Measurements from ENCODE around the gene RARS1. TPM values are rescaled to one million over a fixed set of nuclear protein-coding genes. Genes with fewer than 3 reads are reported as not detected.
"Not testable (repeated sequence)": the region's sequence is repeated elsewhere in the genome, so short reads cannot be mapped to it uniquely, and the experiment has no call there.

Gene RARS1
- total and polyA plus RNA-seq, 2 experiments from 2014 or later = 56.2 to 187 TPM

DNA sequence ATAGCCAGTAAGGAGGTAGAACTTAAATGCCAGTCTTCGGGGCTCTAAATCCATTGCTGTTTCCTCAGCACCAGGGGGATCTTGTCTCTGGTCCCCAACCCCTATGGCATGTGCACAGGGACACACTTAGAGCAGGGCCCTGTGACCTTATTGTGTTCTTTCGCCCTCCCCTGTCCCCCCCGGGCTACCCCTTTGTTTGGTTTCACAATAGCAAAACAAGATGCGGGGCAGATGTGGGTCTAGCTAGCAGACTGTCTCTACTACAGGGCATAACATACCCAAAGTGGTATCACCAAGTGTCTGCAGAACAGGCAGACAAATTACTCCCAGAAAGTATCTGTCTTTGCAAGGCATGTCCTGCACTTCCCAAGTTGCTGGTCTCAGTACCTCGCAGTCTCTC is 44.9 kb downstream of the RARS1 start:
- no peaks in the 10 kb centered on the region for H3K9me3 ChIP-seq (ENCODE audit: low read depth)
- no peak overlapping the region for H2AFZ ChIP-seq
- H3K36me3 ChIP-seq (replicated peaks; ENCODE audit: insufficient read depth, low read depth) = no peaks in the 10 kb centered on the region
- 86% methylated on average over 5 of the region's 5 CpGs for WGBS (ENCODE audit: low lambda C conversion rate, missing lambda C conversion rate)
- H3K4me3 ChIP-seq = no peak overlapping the region
- H3K27me3 ChIP-seq = peaks cover 19% of the 10 kb centered on the region
- no peak overlapping the region for H3K4me2 ChIP-seq
- H4K20me1 ChIP-seq (ENCODE audit: insufficient read depth, poor library complexity, severe bottlenecking) = no peaks in the 10 kb centered on the region
- TF ChIP-seq EZH2 (IDR thresholded peaks at IDR 0.05; ENCODE audit: borderline replicate concordance) (no peak), EZH2phosphoT487 (IDR thresholded peaks at IDR 0.05; ENCODE audit: low read depth, severe bottlenecking, unreplicated experiment) (no peak)
- TF ChIP-seq, protein P1, sequence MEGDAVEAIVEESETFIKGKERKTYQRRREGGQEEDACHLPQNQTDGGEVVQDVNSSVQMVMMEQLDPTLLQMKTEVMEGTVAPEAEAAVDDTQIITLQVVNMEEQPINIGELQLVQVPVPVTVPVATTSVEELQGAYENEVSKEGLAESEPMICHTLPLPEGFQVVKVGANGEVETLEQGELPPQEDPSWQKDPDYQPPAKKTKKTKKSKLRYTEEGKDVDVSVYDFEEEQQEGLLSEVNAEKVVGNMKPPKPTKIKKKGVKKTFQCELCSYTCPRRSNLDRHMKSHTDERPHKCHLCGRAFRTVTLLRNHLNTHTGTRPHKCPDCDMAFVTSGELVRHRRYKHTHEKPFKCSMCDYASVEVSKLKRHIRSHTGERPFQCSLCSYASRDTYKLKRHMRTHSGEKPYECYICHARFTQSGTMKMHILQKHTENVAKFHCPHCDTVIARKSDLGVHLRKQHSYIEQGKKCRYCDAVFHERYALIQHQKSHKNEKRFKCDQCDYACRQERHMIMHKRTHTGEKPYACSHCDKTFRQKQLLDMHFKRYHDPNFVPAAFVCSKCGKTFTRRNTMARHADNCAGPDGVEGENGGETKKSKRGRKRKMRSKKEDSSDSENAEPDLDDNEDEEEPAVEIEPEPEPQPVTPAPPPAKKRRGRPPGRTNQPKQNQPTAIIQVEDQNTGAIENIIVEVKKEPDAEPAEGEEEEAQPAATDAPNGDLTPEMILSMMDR (IDR thresholded peaks at IDR 0.05; ENCODE audit: poor library complexity) = no peak
- DNase-seq (ENCODE audit: low spot score) = no peak
- H3K79me2 ChIP-seq = no peaks in the 10 kb centered on the region
- H3K9me2 ChIP-seq (replicated peaks; ENCODE audit: insufficient read depth) = no peaks in the 10 kb centered on the region
- H3K4me1 ChIP-seq (ENCODE audit: insufficient read depth) = no peaks in the 10 kb centered on the region
- no peak overlapping the region for H3K27ac ChIP-seq

DNA sequence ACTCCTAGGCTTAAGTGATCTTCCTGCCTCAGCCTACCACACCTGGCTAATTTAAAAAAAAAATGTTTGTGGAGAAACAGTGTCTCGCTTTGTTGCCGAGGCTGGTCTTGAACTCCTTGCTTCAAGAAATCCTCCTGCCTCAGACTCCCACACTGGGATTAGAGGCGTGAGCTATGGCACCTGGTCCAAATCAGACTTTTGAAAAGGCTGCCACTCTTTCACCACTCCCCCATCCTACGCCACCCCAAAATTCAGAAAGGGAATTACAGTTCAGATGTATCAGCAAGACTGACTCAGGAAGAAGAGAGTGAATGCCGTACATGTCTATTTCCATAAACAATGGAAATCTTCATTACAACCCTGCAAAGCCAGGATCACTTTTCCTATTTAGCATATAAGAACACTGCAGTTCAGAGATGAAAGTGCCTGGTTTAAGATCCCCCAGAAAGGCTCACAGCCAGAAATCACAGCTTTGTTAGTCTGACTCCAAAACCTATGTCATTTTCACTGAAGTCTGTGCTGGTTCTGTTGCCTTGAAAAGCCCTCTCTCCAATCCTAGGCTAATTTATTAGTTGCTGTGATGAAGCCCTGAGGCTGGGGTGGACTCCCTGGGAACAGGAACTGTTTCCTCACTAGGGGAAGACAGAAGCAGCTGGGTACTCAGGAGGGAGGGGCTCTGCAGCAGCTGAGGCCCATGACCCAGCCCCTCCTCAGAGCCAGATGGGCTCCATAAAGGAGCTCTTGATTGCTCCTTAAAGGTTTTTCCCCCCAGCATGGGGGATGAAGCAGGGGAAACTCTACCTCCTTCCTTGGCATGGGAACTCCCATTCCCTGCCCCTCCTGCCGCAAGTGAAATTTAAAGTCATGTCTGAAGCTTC is 46.0 kb downstream of the RARS1 start:
- Histone ChIP-seq H3K4me2 (no peak overlapping the region), H3K79me2 (no peaks in the 10 kb centered on the region), H3K4me1 (ENCODE audit: insufficient read depth) (no peaks in the 10 kb centered on the region), H4K20me1 (ENCODE audit: insufficient read depth, poor library complexity, severe bottlenecking) (no peaks in the 10 kb centered on the region), H2AFZ (no peak overlapping the region), H3K27ac (no peak overlapping the region), H3K4me3 (no peak overlapping the region), H3K36me3 (replicated peaks; ENCODE audit: insufficient read depth, low read depth) (no peaks in the 10 kb centered on the region), H3K27me3 (peaks cover 19% of the 10 kb centered on the region), H3K9me2 (replicated peaks; ENCODE audit: insufficient read depth) (no peaks in the 10 kb centered on the region), H3K9me3 (ENCODE audit: low read depth) (no peaks in the 10 kb centered on the region)
- DNase-seq (ENCODE audit: low spot score) = no peak
- WGBS (ENCODE audit: low lambda C conversion rate, missing lambda C conversion rate) = 77% methylated on average over 6 of the region's 6 CpGs
- no peak for TF ChIP-seq EZH2phosphoT487 (IDR thresholded peaks at IDR 0.05; ENCODE audit: low read depth, severe bottlenecking, unreplicated experiment)
- no peak for TF ChIP-seq EZH2 (IDR thresholded peaks at IDR 0.05; ENCODE audit: borderline replicate concordance)
- TF ChIP-seq, protein P1 (IDR thresholded peaks at IDR 0.05; ENCODE audit: poor library complexity) = no peak

DNA sequence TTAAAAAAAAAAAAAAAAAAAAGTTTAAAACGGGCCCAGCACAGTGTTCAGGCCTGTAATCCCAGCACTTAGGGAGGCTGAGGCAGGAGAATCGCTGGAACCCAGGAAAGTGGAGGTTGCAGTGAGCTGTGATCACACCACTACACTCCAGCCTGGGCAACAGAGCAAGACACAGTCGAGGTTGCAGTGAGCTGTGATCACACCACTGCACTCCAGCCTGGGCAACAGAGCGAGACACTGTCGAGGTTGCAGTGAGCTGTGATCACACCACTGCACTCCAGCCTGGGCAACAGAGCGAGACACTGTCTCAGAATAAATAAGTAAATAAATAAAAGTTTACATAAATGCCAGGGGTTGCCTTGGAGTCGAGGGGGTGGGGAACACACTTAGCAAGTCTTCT is 48.1 kb downstream of the RARS1 start:
- not testable (repeated sequence) for H3K4me2 ChIP-seq; H3K4me1 ChIP-seq (ENCODE audit: insufficient read depth); H3K36me3 ChIP-seq (replicated peaks; ENCODE audit: insufficient read depth, low read depth); H3K4me3 ChIP-seq; H3K9me2 ChIP-seq (replicated peaks; ENCODE audit: insufficient read depth); H3K79me2 ChIP-seq; H3K9me3 ChIP-seq (ENCODE audit: low read depth); H2AFZ ChIP-seq; H4K20me1 ChIP-seq (ENCODE audit: insufficient read depth, poor library complexity, severe bottlenecking); H3K27ac ChIP-seq; DNase-seq (ENCODE audit: low spot score)
- 81% methylated on average over 7 of the region's 7 CpGs for WGBS (ENCODE audit: low lambda C conversion rate, missing lambda C conversion rate)
- peaks cover 19% of the 10 kb centered on the region for H3K27me3 ChIP-seq

DNA sequence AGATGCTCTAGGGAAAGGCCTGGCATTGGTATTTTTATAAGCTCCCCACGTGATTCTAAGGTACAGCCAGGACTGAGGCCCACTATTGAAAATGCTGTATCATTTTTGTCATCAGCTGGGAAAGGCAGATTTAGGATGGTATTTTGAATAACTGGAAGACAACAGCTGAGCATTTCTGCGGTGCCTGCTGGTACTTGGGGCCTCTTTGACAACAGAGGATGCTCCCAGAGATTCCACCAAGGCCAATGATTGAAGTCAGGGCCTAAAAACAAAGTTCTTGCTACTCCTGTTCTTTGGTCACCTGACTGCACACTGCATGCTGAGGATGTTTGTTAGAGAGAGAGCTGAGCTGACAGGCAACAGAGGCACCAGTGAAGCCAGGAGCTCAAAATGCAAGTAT is 50.9 kb downstream of the RARS1 start:
- no peaks in the 10 kb centered on the region for H4K20me1 ChIP-seq (ENCODE audit: insufficient read depth, poor library complexity, severe bottlenecking)
- TF ChIP-seq EZH2 (IDR thresholded peaks at IDR 0.05; ENCODE audit: borderline replicate concordance) (no peak), EZH2phosphoT487 (IDR thresholded peaks at IDR 0.05; ENCODE audit: low read depth, severe bottlenecking, unreplicated experiment) (no peak)
- TF ChIP-seq, protein P1 (IDR thresholded peaks at IDR 0.05; ENCODE audit: poor library complexity) = no peak
- H2AFZ ChIP-seq = no peak overlapping the region
- no peaks in the 10 kb centered on the region for H3K27me3 ChIP-seq
- H3K79me2 ChIP-seq = no peaks in the 10 kb centered on the region
- H3K9me3 ChIP-seq (ENCODE audit: low read depth) = no peaks in the 10 kb centered on the region
- no peak for DNase-seq (ENCODE audit: low spot score)
- H3K4me1 ChIP-seq (ENCODE audit: insufficient read depth) = no peaks in the 10 kb centered on the region
- H3K9me2 ChIP-seq (replicated peaks; ENCODE audit: insufficient read depth) = no peaks in the 10 kb centered on the region
- whole genome bisulfite sequencing (ENCODE audit: low lambda C conversion rate, missing lambda C conversion rate) = 53% methylated on average over 2 of the region's 2 CpGs
- H3K4me2 ChIP-seq = no peak overlapping the region
- no peak overlapping the region for H3K4me3 ChIP-seq
- H3K27ac ChIP-seq = no peak overlapping the region
- no peaks in the 10 kb centered on the region for H3K36me3 ChIP-seq (replicated peaks; ENCODE audit: insufficient read depth, low read depth)
